ENCODE results near the gene TMEM106A. TPM values are rescaled to one million over a fixed set of nuclear protein-coding genes. Genes with fewer than 3 reads are reported as not detected.
"Not testable (repeated sequence)": the region's sequence is repeated elsewhere in the genome, so short reads cannot be mapped to it uniquely, and the experiment has no call there.

Gene TMEM106A, protein sequence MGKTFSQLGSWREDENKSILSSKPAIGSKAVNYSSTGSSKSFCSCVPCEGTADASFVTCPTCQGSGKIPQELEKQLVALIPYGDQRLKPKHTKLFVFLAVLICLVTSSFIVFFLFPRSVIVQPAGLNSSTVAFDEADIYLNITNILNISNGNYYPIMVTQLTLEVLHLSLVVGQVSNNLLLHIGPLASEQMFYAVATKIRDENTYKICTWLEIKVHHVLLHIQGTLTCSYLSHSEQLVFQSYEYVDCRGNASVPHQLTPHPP
- total RNA-seq = 10 to 100 TPM in 3 of 4 donors, 1 to 10 TPM in 1; 9.0 to 14.4 (median 12.5) TPM

DNA sequence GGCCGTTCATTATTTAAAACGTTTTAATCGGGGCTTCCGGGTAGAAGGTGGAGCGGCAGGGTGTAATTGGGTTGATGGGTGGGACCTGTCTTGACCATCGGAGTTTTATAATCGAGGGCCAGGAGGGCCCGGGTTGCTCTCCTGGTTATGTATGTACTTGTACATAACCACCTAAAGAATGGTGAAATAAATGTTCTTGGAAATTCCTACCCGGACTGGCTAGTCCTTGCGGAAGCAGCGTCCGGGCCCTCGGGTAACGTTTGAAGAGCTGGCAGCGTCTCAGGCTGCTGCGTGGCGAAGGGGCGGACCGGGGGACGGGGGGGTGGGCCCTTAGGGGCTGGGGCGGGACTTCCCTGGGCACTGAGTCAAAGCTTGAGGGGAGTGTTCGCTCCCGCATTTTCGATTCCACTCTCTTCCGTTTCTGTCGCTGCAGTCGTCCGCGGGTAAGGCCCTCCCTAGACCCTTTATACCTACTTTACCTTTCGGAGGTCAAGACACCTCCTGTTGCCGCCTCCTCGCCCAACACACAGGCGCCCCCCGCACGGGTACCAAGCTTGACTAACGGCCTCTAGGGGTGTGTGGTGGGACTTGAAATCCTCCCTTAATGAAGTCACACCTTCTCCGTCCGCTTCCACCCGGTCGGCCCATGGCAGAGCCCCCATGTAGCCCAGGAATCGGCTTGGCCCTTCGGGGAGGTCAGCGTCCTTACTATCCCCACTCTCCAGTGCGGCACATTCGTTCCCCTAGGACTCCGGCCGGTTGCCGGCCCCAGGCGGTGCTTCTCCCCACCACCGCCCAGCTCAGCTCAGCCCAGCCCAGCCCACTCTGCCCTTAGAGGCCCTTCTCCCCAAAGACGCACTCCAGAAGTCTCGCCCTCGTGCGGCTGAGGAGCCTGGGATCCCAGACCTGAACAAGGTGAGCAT, at the start of gene TMEM106A:
Gene TMEM106A (plus strand): TSS at position 396 of the 923 bp plus-strand sequence. CDS start 1,167 bp downstream, outside the sequence.
- Histone ChIP-seq H3K4me3 (replicated peaks in 1 of 3) (peak within 1 kb of the TSS in 2 of 3 donors; percentile 64 to 72), H3K27ac (peak within 1 kb of the TSS; percentile 42 to 85 (median 71)), H3K36me3 (peaks cover 10 to 30% of the 10 kb centered on the region in 2 donors), H3K4me1 (peaks cover 7 to 13% of the 10 kb centered on the region in 2 donors), H3K9me3 (no peaks in the 10 kb centered on the region), H3K27me3 (no peaks in the 10 kb centered on the region)
- DNase-seq = peak; percentile 80 to 87
- intact Hi-C loops (cut with DNase I) = no loop called here
- WGBS, 2 donors = 0 to 1% methylated on average over 43 to 53 of the region's 54 CpGs
- peak in 1 of 2 donors; percentile 69 for TF ChIP-seq POLR2A (IDR thresholded peaks at IDR 0.05)
- TF ChIP-seq, protein P1, sequence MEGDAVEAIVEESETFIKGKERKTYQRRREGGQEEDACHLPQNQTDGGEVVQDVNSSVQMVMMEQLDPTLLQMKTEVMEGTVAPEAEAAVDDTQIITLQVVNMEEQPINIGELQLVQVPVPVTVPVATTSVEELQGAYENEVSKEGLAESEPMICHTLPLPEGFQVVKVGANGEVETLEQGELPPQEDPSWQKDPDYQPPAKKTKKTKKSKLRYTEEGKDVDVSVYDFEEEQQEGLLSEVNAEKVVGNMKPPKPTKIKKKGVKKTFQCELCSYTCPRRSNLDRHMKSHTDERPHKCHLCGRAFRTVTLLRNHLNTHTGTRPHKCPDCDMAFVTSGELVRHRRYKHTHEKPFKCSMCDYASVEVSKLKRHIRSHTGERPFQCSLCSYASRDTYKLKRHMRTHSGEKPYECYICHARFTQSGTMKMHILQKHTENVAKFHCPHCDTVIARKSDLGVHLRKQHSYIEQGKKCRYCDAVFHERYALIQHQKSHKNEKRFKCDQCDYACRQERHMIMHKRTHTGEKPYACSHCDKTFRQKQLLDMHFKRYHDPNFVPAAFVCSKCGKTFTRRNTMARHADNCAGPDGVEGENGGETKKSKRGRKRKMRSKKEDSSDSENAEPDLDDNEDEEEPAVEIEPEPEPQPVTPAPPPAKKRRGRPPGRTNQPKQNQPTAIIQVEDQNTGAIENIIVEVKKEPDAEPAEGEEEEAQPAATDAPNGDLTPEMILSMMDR (IDR thresholded peaks at IDR 0.05) = peak in 4 of 6 experiments; percentile 30 to 39 (median 34)

DNA sequence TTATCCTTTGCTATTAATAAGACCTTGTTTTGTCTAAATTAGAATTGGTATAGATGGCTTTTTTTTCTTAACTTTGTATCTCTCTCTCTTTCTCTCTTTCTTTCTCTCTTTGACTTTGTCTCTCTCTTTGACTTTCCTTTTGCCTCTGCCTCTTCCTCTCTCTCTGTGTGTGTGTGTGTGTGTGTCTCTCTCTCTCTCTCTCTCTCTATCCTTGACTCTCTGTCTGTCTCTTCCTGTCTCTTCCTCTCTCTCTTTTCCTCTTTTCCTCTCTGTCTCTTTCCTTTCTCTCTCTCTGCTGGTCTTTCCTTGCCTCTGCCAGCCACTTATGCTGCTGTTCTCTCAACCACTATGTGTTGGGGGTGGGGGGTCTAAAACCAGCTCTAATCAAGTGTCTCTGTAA, 45.7 kb upstream of the TMEM106A start:
- not testable (repeated sequence) for H3K27ac ChIP-seq; H3K4me3 ChIP-seq (replicated peaks in 1 of 3); DNase-seq; H3K27me3 ChIP-seq; H3K36me3 ChIP-seq; H3K9me3 ChIP-seq
- H3K4me1 ChIP-seq = peaks cover 11 to 14% of the 10 kb centered on the region in 2 donors
- intact Hi-C loops (cut with DNase I) = loop anchor here (5.0 kb wide), 2 partner anchors 39 to 139 kb away; partner anchors contain the start of genes BRCA1 and RND2

DNA sequence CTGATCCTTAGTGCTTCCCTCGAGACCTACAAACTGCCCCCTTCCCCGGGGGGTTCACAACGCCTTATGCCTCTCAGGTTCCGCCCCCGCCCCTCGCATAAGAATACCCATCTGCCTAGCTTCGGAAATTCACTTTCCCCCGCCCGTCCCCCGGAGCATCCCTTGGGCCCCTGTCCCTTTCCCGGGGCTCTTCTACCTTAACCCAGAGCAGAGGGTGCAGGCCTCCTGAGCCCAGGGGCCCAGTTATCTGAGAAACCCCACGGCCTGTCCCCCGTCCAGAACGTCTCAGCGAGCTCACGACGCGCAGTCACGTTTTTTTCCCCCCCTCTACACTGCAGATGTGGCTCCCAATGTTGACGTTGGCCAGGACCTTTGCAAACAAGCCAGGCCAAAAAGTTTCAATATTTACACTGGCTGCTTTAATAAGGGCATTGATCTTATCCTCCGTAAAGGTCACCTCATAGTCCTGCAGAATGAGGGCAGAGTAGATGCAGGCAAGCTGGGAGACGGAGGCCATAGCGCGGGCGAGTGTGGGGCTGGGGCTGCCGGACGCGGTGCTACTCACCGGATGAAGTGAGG, 42.0 kb upstream of the TMEM106A start:
- TF ChIP-seq, protein P1 (IDR thresholded peaks at IDR 0.05) = no peak
- TF ChIP-seq POLR2A (IDR thresholded peaks at IDR 0.05) = no peak
- Histone ChIP-seq H3K27ac (peak overlapping the region; percentile 31 to 98 (median 94)), H3K36me3 (no peaks in the 10 kb centered on the region), H3K9me3 (no peaks in the 10 kb centered on the region), H3K27me3 (no peaks in the 10 kb centered on the region), H3K4me3 (replicated peaks in 1 of 3) (peak overlapping the region; percentile 21 to 46 (median 44)), H3K4me1 (peaks cover 23 to 39% of the 10 kb centered on the region in 2 donors)
- DNase-seq = peak in 1 of 2 donors; percentile 19
- 0 to 2% methylated on average over 27 to 29 of the region's 29 CpGs for WGBS, 2 donors
- intact Hi-C loops (cut with DNase I) = loop anchor here (5.0 to 10.0 kb wide), 3 partner anchors 42 to 145 kb away; partner anchors contain the start of genes BRCA1 and RND2

DNA sequence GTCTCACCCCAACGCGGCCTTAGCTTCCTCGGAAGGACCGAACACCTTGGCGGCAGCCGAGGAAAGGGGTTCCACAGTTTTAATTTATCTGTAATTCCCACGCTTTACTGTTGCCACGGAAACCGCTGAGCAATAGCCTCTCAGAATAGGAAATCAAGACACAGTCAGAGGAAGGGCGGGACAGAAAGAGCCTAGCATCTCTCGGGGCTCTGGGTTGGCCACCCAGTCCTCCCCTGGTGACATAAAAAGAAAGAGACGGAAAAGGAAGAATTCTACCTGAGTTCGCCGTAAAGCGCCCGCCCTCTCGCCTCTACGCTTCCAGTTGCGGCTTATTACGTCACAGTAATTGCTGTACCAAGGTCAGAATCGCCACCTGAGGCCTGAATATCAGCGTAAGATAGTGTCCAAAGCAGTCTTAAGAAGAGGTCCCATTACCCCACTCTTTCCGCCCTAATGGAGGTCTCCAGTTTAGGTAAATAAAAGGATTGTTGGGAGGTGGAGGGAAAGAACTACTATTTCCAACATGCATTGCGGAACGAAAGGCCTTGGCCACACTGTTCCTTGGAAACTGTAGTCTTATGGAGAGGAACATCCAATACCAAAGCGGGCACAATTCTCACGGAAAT, 41.4 kb upstream of the TMEM106A start:
- H3K4me1 ChIP-seq = peaks cover 25 to 45% of the 10 kb centered on the region in 2 donors
- TF ChIP-seq POLR2A (IDR thresholded peaks at IDR 0.05) = peak; percentile 28 to 42
- TF ChIP-seq, protein P1 (IDR thresholded peaks at IDR 0.05) = no peak
- intact Hi-C loops (cut with DNase I) = loop anchor here (10.0 kb wide), 1 partner anchor 145 kb away; no protein-coding TSS in a partner anchor

More for the DNA sequence above, 41.4 kb upstream of the TMEM106A start:
- peak; percentile 94 to 95 for DNase-seq
- 1% methylated on average over 27 of the region's 27 CpGs for WGBS, 2 donors
- no peaks in the 10 kb centered on the region for H3K36me3 ChIP-seq
- H3K4me3 ChIP-seq (replicated peaks in 1 of 3) = peak overlapping the region; percentile 21 to 96 (median 46)
- no peaks in the 10 kb centered on the region for H3K27me3 ChIP-seq
- H3K9me3 ChIP-seq = no peaks in the 10 kb centered on the region
- peak overlapping the region; percentile 94 to 98 (median 95) for H3K27ac ChIP-seq
